Nephron progenitor cell (in vitro differentiated cells): ENCODE measurements around the gene RAPGEF4.

ENCODE experiments used
- DNase-seq: peaks from one replicate; pipeline ENCODE4 v3.0.0; 2021
- H3K27ac Mint-ChIP-seq: 2 replicates; pipeline ENCODE4 v1.8.0; 2021; ENCODE audit warnings: mild to moderate bottlenecking, moderate library complexity, mixed read lengths
- H3K27me3 Mint-ChIP-seq: 2 replicates; pipeline ENCODE4 v1.8.0; 2021; ENCODE audit warnings: mild to moderate bottlenecking, low read depth, mixed read lengths; ENCODE audit not compliant: poor library complexity
- H3K36me3 Mint-ChIP-seq: 2 replicates; pipeline ENCODE4 v1.8.0; 2021; ENCODE audit warnings: low read depth, mixed read lengths
- H3K4me1 Mint-ChIP-seq: 2 replicates; pipeline ENCODE4 v1.8.0; 2021; ENCODE audit warnings: mixed read lengths
- H3K4me3 Mint-ChIP-seq: 2 replicates; pipeline ENCODE4 v1.8.0; 2021; ENCODE audit warnings: mild to moderate bottlenecking, moderate library complexity, mixed read lengths
- H3K9me3 Mint-ChIP-seq: 2 replicates; pipeline ENCODE4 v1.8.0; 2021; ENCODE audit warnings: mild to moderate bottlenecking, moderate library complexity, mixed read lengths
- CTCF ChIP-seq: fragments of 200-600 bp; sonication (generic); IDR thresholded peaks from 2 replicates; pipeline ENCODE4 v1.5.0; 2021; ENCODE audit warnings: antibody characterized with exemption

RAPGEF4 gene

DNA sequence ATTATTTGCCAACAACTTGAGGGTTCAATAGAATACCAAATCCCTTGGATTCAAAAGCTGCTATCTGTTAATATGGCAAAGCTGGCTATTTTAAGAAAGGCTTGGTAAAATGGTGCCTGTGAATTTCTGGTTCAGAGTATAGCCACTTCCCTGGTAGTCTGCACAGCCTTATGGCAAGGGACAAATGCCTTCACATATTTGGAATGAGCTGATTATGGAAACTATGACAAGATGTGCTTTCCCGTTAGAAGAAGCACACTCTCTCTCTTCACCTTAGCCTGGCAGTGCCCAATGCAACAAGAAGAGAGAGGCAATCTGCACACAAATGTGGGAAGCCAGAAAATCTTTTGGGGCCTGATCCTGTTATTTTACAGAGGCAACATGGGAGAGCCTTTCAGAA is 292.5 kb downstream of the RAPGEF4 start:
- H3K36me3 Mint-ChIP-seq: peaks cover 11% of the 10 kb centered on the region
- DNase-seq: no peak
- H3K27ac Mint-ChIP-seq: no peak overlapping the region
- no peak for TF ChIP-seq CTCF
- peaks cover 4% of the 10 kb centered on the region for H3K9me3 Mint-ChIP-seq
- peaks cover 6% of the 10 kb centered on the region for H3K27me3 Mint-ChIP-seq
- H3K4me3 Mint-ChIP-seq: no peak overlapping the region
- H3K4me1 Mint-ChIP-seq: peaks cover 42% of the 10 kb centered on the region

GRCh38 chr2:173028671-173029070 is 293.0 kb downstream of the RAPGEF4 start:
- TF ChIP-seq CTCF: no peak
- peaks cover 8% of the 10 kb centered on the region for H3K36me3 Mint-ChIP-seq
- DNase-seq: no peak
- H3K4me3 Mint-ChIP-seq: no peak overlapping the region
- peaks cover under 1% of the 10 kb centered on the region for H3K9me3 Mint-ChIP-seq
- peaks cover 6% of the 10 kb centered on the region for H3K27me3 Mint-ChIP-seq
- no peak overlapping the region for H3K27ac Mint-ChIP-seq
- peaks cover 42% of the 10 kb centered on the region for H3K4me1 Mint-ChIP-seq

DNA sequence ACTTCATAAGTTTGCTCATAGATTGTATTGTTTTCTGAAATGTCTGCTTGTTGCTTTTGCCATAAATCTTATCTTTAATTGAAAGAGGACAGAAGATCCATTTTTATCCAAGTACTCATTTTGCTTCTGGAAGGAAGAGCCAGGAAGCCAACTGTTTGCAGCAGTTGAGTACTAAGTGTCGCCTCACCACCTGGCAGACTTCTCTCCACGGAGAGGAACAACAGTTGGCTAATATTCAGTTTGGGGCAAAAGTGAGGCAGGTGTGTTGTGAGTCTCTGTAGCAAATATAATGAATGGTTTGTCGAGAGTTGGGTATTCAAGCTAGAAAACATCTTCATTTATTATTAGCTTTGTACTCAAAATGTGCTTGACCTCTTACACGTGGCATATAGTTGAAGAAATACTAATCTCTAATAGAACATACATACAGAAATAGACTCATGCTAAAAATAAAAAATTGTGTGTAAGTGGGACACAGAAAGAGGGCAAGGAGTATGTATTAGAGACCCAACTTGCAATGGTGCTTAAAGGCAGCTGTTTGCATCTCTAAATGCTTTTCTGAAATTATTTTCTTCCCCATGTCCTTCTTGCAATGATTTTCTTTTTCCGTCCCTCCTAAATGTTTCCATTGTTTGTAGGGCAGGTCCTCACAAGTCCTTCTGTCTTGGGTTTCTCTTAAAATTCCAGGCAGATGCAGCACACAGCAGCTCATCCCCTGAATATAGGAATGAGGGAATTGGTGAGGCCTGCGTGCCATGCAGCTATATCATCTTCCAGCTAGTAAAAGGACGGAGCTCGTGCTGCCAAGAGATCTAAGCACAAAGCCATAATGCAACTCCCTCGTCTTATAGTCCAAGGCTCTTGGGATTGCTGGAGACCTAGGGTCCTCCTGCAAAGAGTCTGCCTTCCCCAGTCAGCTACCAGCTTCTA is 295.2 kb downstream of the RAPGEF4 start:
- H3K36me3 Mint-ChIP-seq: no peaks in the 10 kb centered on the region
- peaks cover 44% of the 10 kb centered on the region for H3K4me1 Mint-ChIP-seq
- H3K9me3 Mint-ChIP-seq: no peaks in the 10 kb centered on the region
- peaks cover 3% of the 10 kb centered on the region for H3K27me3 Mint-ChIP-seq
- DNase-seq: no peak
- TF ChIP-seq CTCF: no peak
- H3K27ac Mint-ChIP-seq: no peak overlapping the region
- no peak overlapping the region for H3K4me3 Mint-ChIP-seq

DNA sequence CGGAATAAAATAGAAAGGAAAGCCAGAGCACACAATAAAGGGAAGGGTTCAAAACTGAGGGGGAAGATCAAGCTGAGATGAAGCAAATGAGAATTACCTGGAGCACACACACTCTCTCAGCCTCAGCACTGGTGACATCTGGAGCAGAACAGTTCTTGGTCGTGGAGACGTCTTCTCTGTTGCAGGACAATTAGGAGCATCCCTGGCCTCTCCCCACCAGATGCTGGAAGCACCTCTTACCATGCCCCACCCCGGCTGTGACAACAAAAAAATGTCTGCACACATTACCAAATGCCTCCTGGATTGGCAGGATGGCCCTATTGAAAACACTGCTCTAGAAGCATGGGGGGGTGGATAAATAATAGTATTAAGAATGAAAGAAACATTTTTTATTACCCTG is 296.4 kb downstream of the RAPGEF4 start:
- Mint-ChIP-seq H3K27me3 (peaks cover 3% of the 10 kb centered on the region), H3K36me3 (no peaks in the 10 kb centered on the region), H3K4me3 (no peak overlapping the region), H3K4me1 (peaks cover 33% of the 10 kb centered on the region), H3K27ac (peak overlapping the region; percentile 68), H3K9me3 (no peaks in the 10 kb centered on the region)
- TF ChIP-seq CTCF: no peak
- DNase-seq: no peak

- no peak for DNase-seq
- peaks cover 30% of the 10 kb centered on the region for H3K4me1 Mint-ChIP-seq
Observed at GRCh38 chr2:173033084-173033483, 297.4 kb downstream of the RAPGEF4 start.

More at GRCh38 chr2:173033084-173033483, 297.4 kb downstream of the RAPGEF4 start:
- Mint-ChIP-seq H3K27ac (no peak overlapping the region), H3K4me3 (no peak overlapping the region), H3K36me3 (no peaks in the 10 kb centered on the region), H3K9me3 (no peaks in the 10 kb centered on the region), H3K27me3 (peaks cover 7% of the 10 kb centered on the region)
- TF ChIP-seq CTCF: no peak
